Activated T-cell treated with anti-CD3 and anti-CD28 coated beads, Interleukin-2, amount 50 U/mL, for 4 hours (primary cell): ENCODE measurements around the gene ABO. TPM values are rescaled to one million over a fixed set of nuclear protein-coding genes. Genes with fewer than 3 reads are reported as not detected.
"Not testable (repeated sequence)": the region's sequence is repeated elsewhere in the genome, so short reads cannot be mapped to it uniquely, and the experiment has no call there.

ENCODE experiments used
- ATAC-seq, 2 donors: fragments of 200-7000 bp; cut with Tn5 transposase; one replicate each; pipeline ENCODE4 v1.10.0; 2021
- DNase-seq: peaks from one replicate; pipeline ENCODE4 v3.0.0-alpha.2; 2020
- H3K27me3 Mint-ChIP-seq: one replicate; pipeline ENCODE4 v1.8.0; 2021; ENCODE audit warnings: low read depth, mixed read lengths
- H3K36me3 Mint-ChIP-seq: one replicate; pipeline ENCODE4 v1.8.0; 2022; ENCODE audit warnings: mixed read lengths; ENCODE audit not compliant: insufficient read depth
- H3K4me1 Mint-ChIP-seq: one replicate; pipeline ENCODE4 v1.8.0; 2021; ENCODE audit warnings: low read depth, mixed read lengths
- H3K4me3 Mint-ChIP-seq: one replicate; pipeline ENCODE4 v1.8.0; 2021; ENCODE audit warnings: mild to moderate bottlenecking, moderate library complexity, mixed read lengths
- H3K9me3 Mint-ChIP-seq: one replicate; pipeline ENCODE4 v1.8.0; 2021; ENCODE audit warnings: mixed read lengths
- total RNA-seq, 3 donors: library from RNA; stranded (reverse); gene quantifications; one replicate each; pipeline ENCODE4 v1.2.1, GENCODE V29; 2021

Gene ABO
- total RNA-seq, 3 donors from 2014 or later, result 0.08 TPM; not detected in 2

DNA sequence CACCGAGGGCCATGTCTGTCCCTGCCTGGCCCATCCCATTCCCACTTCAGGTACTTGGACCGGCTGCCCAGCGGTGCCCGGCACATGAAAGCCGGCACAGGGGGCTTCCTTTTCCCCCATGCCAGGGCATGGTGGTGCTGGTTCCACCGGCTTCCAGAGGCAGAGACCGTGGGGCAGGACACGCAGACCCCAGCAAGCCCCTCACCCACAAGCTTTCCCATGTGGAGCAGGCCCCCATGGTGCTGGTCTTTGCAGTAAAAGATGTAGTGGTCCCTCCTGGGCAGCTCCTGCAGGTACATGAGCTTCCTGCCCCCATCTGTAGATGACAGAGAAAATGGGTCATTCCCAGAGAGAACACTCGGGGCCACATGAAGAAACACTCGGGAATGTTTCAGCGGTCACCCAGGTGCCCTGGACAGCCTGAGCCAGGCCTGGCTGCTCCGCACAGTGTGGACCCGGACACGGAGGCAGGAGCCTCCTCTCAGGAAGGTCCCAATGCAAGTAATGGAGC lies 67.9 kb downstream of the ABO start:
- Mint-ChIP-seq H3K27me3 (peaks cover 39% of the 10 kb centered on the region), H3K4me3 (no peak overlapping the region), H3K4me1 (no peaks in the 10 kb centered on the region), H3K36me3 (no peaks in the 10 kb centered on the region), H3K9me3 (no peaks in the 10 kb centered on the region)
- ATAC-seq (no peak), DNase-seq (no peak)

DNA sequence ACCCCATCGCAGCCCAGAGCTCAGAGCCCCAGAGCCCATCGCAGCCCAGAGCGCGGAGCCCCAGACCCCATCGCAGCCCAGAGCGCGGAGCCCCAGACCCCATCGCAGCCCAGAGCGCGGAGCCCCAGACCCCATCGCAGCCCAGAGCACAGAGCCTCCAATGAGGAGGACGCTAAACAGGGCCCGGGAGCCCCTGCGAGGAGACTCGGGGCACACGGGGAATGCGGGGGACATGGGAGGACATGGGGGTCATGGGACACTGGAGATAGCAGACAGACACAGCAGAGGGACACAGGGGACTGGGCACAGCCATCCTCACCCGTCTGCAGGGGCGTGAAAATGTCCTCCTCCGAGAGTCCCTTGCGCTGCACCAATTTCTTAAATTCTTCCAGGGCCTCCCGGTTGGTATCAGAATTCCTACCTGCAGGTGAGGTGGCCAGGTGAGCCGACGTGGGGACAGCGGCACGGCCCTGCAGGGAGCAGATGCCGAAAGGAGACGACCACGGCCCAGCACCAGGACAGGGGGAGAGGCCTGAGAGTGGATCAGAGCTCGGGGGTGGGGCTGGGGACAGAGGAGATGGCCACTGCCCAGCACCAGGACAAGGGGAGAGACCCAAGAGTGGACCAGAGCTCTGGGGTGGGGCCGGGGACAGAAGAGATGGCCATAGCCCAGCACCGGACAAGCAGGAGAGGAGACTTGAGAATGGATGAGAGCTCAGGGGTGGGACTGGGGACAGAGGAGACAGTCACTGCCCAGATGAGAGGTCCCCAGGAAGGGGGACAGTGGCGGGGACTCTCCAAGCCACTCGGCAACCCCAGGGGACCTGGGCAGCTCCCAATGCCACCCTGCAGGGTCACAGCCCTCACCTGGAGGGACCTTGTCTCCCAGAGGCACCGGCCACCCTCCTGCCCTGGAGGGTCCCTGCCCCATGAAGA lies 68.7 kb downstream of the ABO start:
- no peaks in the 10 kb centered on the region for H3K4me1 Mint-ChIP-seq
- peaks cover 34% of the 10 kb centered on the region for H3K27me3 Mint-ChIP-seq
- H3K4me3 Mint-ChIP-seq, result no peak overlapping the region
- no peaks in the 10 kb centered on the region for H3K9me3 Mint-ChIP-seq
- DNase-seq (no peak), ATAC-seq (no peak)
- H3K36me3 Mint-ChIP-seq, result no peaks in the 10 kb centered on the region

DNA sequence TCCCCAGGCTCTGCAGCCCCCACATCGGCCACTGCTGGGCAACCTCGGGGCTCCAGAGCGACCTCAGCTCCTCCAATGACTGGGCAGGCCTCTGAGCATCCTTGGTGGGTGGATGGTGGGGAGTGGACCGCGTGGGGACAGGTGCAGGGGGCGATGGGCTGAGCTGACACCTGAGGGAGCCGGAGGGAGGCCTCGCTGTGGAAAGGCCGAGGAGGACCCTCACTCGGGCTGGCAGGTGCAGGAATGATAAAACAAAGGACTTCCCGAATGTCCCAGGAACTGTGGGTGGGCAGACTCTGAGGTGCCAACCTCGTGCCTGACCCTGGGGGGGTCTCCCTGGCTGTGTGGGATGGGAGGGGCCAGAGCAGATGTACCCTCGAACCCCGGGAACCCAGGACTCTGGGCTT lies 69.5 kb downstream of the ABO start:
- not testable (repeated sequence) for ATAC-seq, H3K9me3 Mint-ChIP-seq, H3K4me1 Mint-ChIP-seq, H3K36me3 Mint-ChIP-seq, H3K4me3 Mint-ChIP-seq, DNase-seq
- H3K27me3 Mint-ChIP-seq, result peaks cover 29% of the 10 kb centered on the region

Other genes with a start within 250 kb of the ABO start
- 10 to 100 TPM; 80.4 to 86.8 (median 83.6) TPM for gene GTF3C5, start 244.2 kb downstream of the ABO start, total RNA-seq
- gene CEL, start 213.2 kb downstream of the ABO start, total RNA-seq, result 1 to 10 TPM; 3.1 to 4.7 (median 3.9) TPM
- 10 to 100 TPM; 43.2 to 46.7 (median 45.2) TPM for gene RALGDS, start 154.0 kb downstream of the ABO start, total RNA-seq
- gene GBGT1, start 111.3 kb downstream of the ABO start, total RNA-seq, result 1 to 10 TPM; 3.0 to 3.3 (median 3.2) TPM
- gene OBP2B, start 66.0 kb downstream of the ABO start, total RNA-seq, result not detected
- gene SURF6, start 61.0 kb upstream of the ABO start, total RNA-seq, result 10 to 100 TPM; 56.0 to 61.7 (median 58.5) TPM
- 10 to 100 TPM; 52.8 to 58.6 (median 55.3) TPM for gene MED22, start 72.9 kb upstream of the ABO start, total RNA-seq
- gene RPL7A, start 73.0 kb upstream of the ABO start, total RNA-seq, result 1,000 to 10,000 TPM; 3,573 to 3,630 (median 3,625) TPM
- gene SURF1, start 81.3 kb upstream of the ABO start, total RNA-seq, result 10 to 100 TPM; 24.1 to 37.1 (median 30.6) TPM
- gene SURF2, start 81.3 kb upstream of the ABO start, total RNA-seq, result 10 to 100 TPM; 48.0 to 64.1 (median 57.9) TPM
- gene SURF4, start 100.9 kb upstream of the ABO start, total RNA-seq, result 100 to 1,000 TPM; 235 to 292 (median 255) TPM
- under 1 TPM in 2 of 3 donors, not detected in 1; 0.16 to 0.42 TPM for gene STKLD1, start 101.2 kb upstream of the ABO start, total RNA-seq
- 10 to 100 TPM; 67.5 to 79.5 (median 79.3) TPM for gene REXO4, start 142.8 kb upstream of the ABO start, total RNA-seq
- under 1 TPM; 0.60 to 0.91 (median 0.79) TPM for gene ADAMTS13, start 147.2 kb upstream of the ABO start, total RNA-seq
- 1 to 10 TPM in 1 of 3 donors, under 1 TPM in 2; 0.73 to 1.1 (median 0.86) TPM for gene CACFD1, start 184.8 kb upstream of the ABO start, total RNA-seq
- gene SLC2A6, start 203.9 kb upstream of the ABO start, total RNA-seq, result 1 to 10 TPM; 4.9 to 5.3 (median 5.2) TPM
- not detected for gene MYMK, start 249.8 kb upstream of the ABO start, total RNA-seq